Endodermal cell (in vitro differentiated cells): Measurements from ENCODE around the gene ARHGAP32. TPM values are rescaled to one million over a fixed set of nuclear protein-coding genes. Genes with fewer than 3 reads are reported as not detected.

ENCODE experiments used
- DNase-seq: peaks from one replicate; pipeline ENCODE4 v3.0.0-alpha.2; 2017
- H3K27ac ChIP-seq: 2 replicates; pipeline ENCODE4 v1.5.1; 2013; ENCODE audit warnings: mild to moderate bottlenecking, low read depth, low read length, moderate library complexity
- H3K27me3 ChIP-seq: 2 replicates; pipeline ENCODE4 v1.6.1; 2013; ENCODE audit warnings: mild to moderate bottlenecking, low read length, moderate library complexity; ENCODE audit not compliant: insufficient read depth, control insufficient read depth, poor library complexity, severe bottlenecking
- H3K36me3 ChIP-seq: 2 replicates; pipeline ENCODE4 v1.7.0; 2013; ENCODE audit warnings: mild to moderate bottlenecking, low read length, moderate library complexity; ENCODE audit not compliant: control insufficient read depth, insufficient read depth
- H3K4me1 ChIP-seq: one replicate; pipeline ENCODE4 v1.7.0; 2013; ENCODE audit warnings: low read length; ENCODE audit not compliant: control insufficient read depth, insufficient read depth
- H3K4me3 ChIP-seq: 2 replicates; pipeline ENCODE4 v1.5.1; 2013; ENCODE audit warnings: mild to moderate bottlenecking, low read length, moderate library complexity
- H3K9ac ChIP-seq: 2 replicates; pipeline ENCODE4 v1.6.1; 2013; ENCODE audit warnings: mild to moderate bottlenecking, low read length, moderate library complexity; ENCODE audit not compliant: poor library complexity, severe bottlenecking; ENCODE audit errors: extremely low read depth
- H3K9me3 ChIP-seq: 2 replicates; pipeline ENCODE4 v1.6.1; 2013; ENCODE audit warnings: mild to moderate bottlenecking, low read length, moderate library complexity; ENCODE audit not compliant: control insufficient read depth
- H3K27ac Mint-ChIP-seq: 2 replicates; pipeline ENCODE4 v1.8.0; 2020; ENCODE audit warnings: mixed read lengths
- H3K27me3 Mint-ChIP-seq: 2 replicates; pipeline ENCODE4 v1.8.0; 2021; ENCODE audit warnings: mild to moderate bottlenecking, mixed read lengths; ENCODE audit not compliant: insufficient read depth
- H3K36me3 Mint-ChIP-seq: 2 replicates; pipeline ENCODE4 v1.8.0; 2020; ENCODE audit warnings: low read depth, mixed read lengths
- H3K4me1 Mint-ChIP-seq: 2 replicates; pipeline ENCODE4 v1.8.0; 2020; ENCODE audit warnings: mixed read lengths
- H3K4me3 Mint-ChIP-seq: 2 replicates; pipeline ENCODE4 v1.8.0; 2020; ENCODE audit warnings: mild to moderate bottlenecking, moderate library complexity, mixed read lengths
- H3K9me3 Mint-ChIP-seq: 2 replicates; pipeline ENCODE4 v1.8.0; 2020; ENCODE audit warnings: mild to moderate bottlenecking, mixed read lengths
- WGBS, 2 experiments: methylation state at CpG; one replicate each; pipeline versions ENCODE4 v1.1.5 to v1.1.7; 2013; ENCODE audit warnings: missing lambda C conversion rate in 2 of 2, mixed read lengths in 1 of 2; ENCODE audit not compliant: insufficient coverage in 1 of 2, insufficient read length in 1 of 2; 5-methylcytosine and 5-hydroxymethylcytosine counted together
- total RNA-seq, 2 donors: library from RNA; stranded (reverse); fragmentation: NEBNext Ultra II Directional in 1 of 2; extraction: Animal tissue kit (Norgen Biotek cat#: 25700) in 1 of 2; gene quantifications; 2 replicates in 1 of 2; 3 replicates in 1 of 2; pipeline ENCODE4 v1.2.1, GENCODE V29; 2021
- TF ChIP-seq, protein P1 (sequence below): fragments of 200-600 bp; sonication (generic); conservative IDR thresholded peaks from 2 replicates; pipeline ENCODE4 v1.5.0; 2021; ENCODE audit warnings: antibody characterized with exemption, mild to moderate bottlenecking

Gene ARHGAP32
- total RNA-seq, 2 donors from 2014 or later = 36.4 to 65.8 TPM

DNA sequence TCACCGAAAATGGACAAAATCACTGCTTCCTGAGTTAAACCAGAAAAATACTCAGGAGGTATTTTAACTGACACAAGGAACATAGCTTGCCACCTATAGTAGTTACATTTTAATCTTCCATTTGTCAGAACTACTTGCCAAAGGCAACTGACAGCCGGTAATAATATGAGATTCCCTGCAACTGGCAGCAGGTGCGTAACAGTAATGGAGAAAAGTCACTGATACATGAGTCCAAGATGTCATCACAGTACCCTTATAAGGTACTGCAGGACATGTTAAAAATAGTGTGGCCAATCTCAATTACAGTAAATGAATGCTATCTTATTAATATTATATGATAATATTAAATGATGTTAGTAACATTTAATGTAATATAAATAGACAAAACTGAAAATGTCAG lies 21.1 kb upstream of the ARHGAP32 start:
- no peak overlapping the region for H3K4me3 ChIP-seq
- no peak overlapping the region for H3K27ac ChIP-seq
- no peaks in the 10 kb centered on the region for H3K36me3 ChIP-seq
- peaks cover 15% of the 10 kb centered on the region for H3K27me3 ChIP-seq
- H3K9me3 ChIP-seq = no peaks in the 10 kb centered on the region
- no peak overlapping the region for H3K9ac ChIP-seq
- WGBS, 2 experiments = 93 to 100% methylated on average over 1 to 3 of the region's 3 CpGs
- no peak overlapping the region for H3K27ac Mint-ChIP-seq
- H3K27me3 Mint-ChIP-seq = peaks cover 29% of the 10 kb centered on the region
- no peaks in the 10 kb centered on the region for H3K9me3 Mint-ChIP-seq
- H3K4me1 Mint-ChIP-seq = peaks cover 47% of the 10 kb centered on the region
- DNase-seq = no peak
- TF ChIP-seq, protein P1, sequence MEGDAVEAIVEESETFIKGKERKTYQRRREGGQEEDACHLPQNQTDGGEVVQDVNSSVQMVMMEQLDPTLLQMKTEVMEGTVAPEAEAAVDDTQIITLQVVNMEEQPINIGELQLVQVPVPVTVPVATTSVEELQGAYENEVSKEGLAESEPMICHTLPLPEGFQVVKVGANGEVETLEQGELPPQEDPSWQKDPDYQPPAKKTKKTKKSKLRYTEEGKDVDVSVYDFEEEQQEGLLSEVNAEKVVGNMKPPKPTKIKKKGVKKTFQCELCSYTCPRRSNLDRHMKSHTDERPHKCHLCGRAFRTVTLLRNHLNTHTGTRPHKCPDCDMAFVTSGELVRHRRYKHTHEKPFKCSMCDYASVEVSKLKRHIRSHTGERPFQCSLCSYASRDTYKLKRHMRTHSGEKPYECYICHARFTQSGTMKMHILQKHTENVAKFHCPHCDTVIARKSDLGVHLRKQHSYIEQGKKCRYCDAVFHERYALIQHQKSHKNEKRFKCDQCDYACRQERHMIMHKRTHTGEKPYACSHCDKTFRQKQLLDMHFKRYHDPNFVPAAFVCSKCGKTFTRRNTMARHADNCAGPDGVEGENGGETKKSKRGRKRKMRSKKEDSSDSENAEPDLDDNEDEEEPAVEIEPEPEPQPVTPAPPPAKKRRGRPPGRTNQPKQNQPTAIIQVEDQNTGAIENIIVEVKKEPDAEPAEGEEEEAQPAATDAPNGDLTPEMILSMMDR = no peak
- no peaks in the 10 kb centered on the region for H3K36me3 Mint-ChIP-seq
- no peaks in the 10 kb centered on the region for H3K4me1 ChIP-seq
- no peak overlapping the region for H3K4me3 Mint-ChIP-seq

- no peak overlapping the region for H3K27ac ChIP-seq
- no peak for DNase-seq
- H3K27me3 Mint-ChIP-seq = peaks cover 29% of the 10 kb centered on the region
- WGBS, 2 experiments = 75 to 78% methylated on average over 2 of the region's 2 CpGs
- peaks cover 15% of the 10 kb centered on the region for H3K27me3 ChIP-seq
- no peaks in the 10 kb centered on the region for H3K36me3 ChIP-seq
- no peak overlapping the region for H3K9ac ChIP-seq
- no peaks in the 10 kb centered on the region for H3K4me1 ChIP-seq
- TF ChIP-seq, protein P1 = no peak
- peaks cover 6% of the 10 kb centered on the region for H3K9me3 ChIP-seq
- peaks cover 42% of the 10 kb centered on the region for H3K4me1 Mint-ChIP-seq
- peaks cover 9% of the 10 kb centered on the region for H3K36me3 Mint-ChIP-seq
- no peak overlapping the region for H3K4me3 ChIP-seq
- no peak overlapping the region for H3K27ac Mint-ChIP-seq
- no peak overlapping the region for H3K4me3 Mint-ChIP-seq
- peaks cover 9% of the 10 kb centered on the region for H3K9me3 Mint-ChIP-seq
Measured at GRCh38 chr11:129211397-129211796, 19.3 kb upstream of the ARHGAP32 start.

- peaks cover 6% of the 10 kb centered on the region for H3K9me3 ChIP-seq
- WGBS, 2 experiments = 90 to 96% methylated on average over 4 to 5 of the region's 5 CpGs
- no peak overlapping the region for H3K27ac ChIP-seq
- TF ChIP-seq, protein P1 = no peak
- H3K4me3 Mint-ChIP-seq = no peak overlapping the region
- no peak overlapping the region for H3K27ac Mint-ChIP-seq
- H3K9ac ChIP-seq = no peak overlapping the region
- DNase-seq = no peak
- peaks cover 9% of the 10 kb centered on the region for H3K36me3 Mint-ChIP-seq
- H3K27me3 Mint-ChIP-seq = peaks cover 29% of the 10 kb centered on the region
- H3K4me3 ChIP-seq = no peak overlapping the region
- H3K9me3 Mint-ChIP-seq = peaks cover 9% of the 10 kb centered on the region
- peaks cover 39% of the 10 kb centered on the region for H3K4me1 Mint-ChIP-seq
- H3K4me1 ChIP-seq = no peaks in the 10 kb centered on the region
- no peaks in the 10 kb centered on the region for H3K36me3 ChIP-seq
- peaks cover 15% of the 10 kb centered on the region for H3K27me3 ChIP-seq
Measured at GRCh38 chr11:129210831-129211181, 18.7 kb upstream of the ARHGAP32 start.
